Measurements from ENCODE around the gene ZBTB33. TPM values are rescaled to one million over a fixed set of nuclear protein-coding genes. Genes with fewer than 3 reads are reported as not detected.

Gene ZBTB33
- total and polyA plus RNA-seq, 4 donors: 3.1 to 21.0 (median 8.0) TPM

DNA sequence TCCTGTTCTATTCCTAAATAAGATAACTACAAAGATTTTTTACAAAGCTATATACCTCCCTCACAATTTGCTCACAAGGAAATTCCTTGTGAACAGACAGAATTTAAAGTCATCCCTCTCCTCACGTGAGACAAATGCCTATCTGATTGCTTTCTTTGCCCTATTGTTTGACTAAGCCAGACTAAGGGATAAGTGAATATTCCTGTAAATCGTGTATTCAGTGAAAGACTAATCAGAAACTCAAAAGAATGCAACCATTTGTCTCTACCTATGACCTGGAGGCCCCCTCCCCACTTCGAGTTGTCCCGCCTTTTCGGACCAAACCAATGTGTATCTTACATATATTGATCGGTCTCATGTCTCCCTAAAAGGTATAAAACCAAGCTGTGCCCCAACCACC is 15.3 kb upstream of the ZBTB33 start:
- DNase-seq: no peak
- ATAC-seq (ENCODE audit: insufficient read depth, low FRiP score): no peak
- H3K4me1 ChIP-seq (ENCODE audit: control insufficient read depth in 5 of 5, insufficient read depth in 5 of 5, low read length in 5 of 5): no peaks in the 10 kb centered on the region
- whole genome bisulfite sequencing, 2 donors: 70 to 93% methylated on average over 6 of the region's 6 CpGs
- peaks cover 0 to 1% (median 0%) of the 10 kb centered on the region in 4 donors for H3K36me3 ChIP-seq (ENCODE audit: control insufficient read depth in 4 of 4, insufficient read depth in 4 of 4, low read length in 4 of 4)
- TF ChIP-seq, protein P1, sequence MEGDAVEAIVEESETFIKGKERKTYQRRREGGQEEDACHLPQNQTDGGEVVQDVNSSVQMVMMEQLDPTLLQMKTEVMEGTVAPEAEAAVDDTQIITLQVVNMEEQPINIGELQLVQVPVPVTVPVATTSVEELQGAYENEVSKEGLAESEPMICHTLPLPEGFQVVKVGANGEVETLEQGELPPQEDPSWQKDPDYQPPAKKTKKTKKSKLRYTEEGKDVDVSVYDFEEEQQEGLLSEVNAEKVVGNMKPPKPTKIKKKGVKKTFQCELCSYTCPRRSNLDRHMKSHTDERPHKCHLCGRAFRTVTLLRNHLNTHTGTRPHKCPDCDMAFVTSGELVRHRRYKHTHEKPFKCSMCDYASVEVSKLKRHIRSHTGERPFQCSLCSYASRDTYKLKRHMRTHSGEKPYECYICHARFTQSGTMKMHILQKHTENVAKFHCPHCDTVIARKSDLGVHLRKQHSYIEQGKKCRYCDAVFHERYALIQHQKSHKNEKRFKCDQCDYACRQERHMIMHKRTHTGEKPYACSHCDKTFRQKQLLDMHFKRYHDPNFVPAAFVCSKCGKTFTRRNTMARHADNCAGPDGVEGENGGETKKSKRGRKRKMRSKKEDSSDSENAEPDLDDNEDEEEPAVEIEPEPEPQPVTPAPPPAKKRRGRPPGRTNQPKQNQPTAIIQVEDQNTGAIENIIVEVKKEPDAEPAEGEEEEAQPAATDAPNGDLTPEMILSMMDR (IDR thresholded peaks at IDR 0.05; ENCODE audit: control extremely low read depth, extremely low read depth): no peak
- H3K4me3 ChIP-seq: no peak overlapping the region
- no peak overlapping the region for H3K9ac ChIP-seq (ENCODE audit: insufficient read depth in 1 of 2, low read length in 2 of 2)
- H3K27me3 ChIP-seq (ENCODE audit: control insufficient read depth in 3 of 3, insufficient read depth in 3 of 3, low read length in 2 of 3): no peaks in the 10 kb centered on the region
- H3K27ac ChIP-seq (ENCODE audit: low read depth in 1 of 2, low read length in 1 of 2): no peak overlapping the region
- no peaks in the 10 kb centered on the region for H3K9me3 ChIP-seq (ENCODE audit: control insufficient read depth in 4 of 4, insufficient read depth in 3 of 4, low read length in 3 of 4)

DNA sequence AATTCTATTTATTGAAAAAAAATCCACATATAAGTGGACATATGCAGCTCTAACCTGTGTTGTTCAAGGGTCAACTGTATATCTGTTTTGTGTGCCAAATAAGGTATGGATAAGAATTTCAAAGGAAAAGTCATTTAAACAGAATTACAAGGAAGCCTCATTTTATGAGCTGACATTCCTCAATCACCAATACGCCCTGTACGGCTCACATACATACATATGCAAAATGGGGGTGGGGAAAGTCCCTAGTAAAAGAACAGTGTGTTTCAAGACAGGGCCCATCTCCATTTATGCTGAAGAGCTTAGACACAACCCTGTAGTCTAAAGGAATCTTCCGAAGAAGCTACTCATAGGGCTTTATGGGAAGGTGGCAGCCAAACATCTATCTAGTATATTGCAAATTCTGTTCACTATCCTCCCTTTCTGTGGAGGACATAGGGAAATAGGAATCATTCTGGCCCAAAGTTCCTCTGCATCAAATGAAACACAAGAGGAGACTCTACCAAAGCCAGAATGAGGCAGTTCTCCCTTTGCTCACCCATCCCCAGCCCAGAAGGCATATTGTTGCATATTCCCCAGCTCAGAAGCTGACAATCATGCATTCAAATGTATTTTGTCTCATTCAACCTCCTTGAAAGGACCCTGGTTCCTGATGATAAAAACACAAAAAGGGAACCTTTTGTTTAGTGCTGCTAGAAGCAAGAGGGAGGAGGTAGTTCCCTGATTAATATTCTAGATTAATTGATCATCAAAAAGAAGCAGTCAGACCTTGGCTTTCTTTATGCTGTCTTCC is 13.7 kb upstream of the ZBTB33 start:
- no peaks in the 10 kb centered on the region for H3K4me1 ChIP-seq (ENCODE audit: control insufficient read depth in 5 of 5, insufficient read depth in 5 of 5, low read length in 5 of 5)
- 88 to 94% methylated on average over 3 of the region's 3 CpGs for WGBS, 2 donors
- H3K9ac ChIP-seq (ENCODE audit: insufficient read depth in 1 of 2, low read length in 2 of 2): no peak overlapping the region
- H3K9me3 ChIP-seq (ENCODE audit: control insufficient read depth in 4 of 4, insufficient read depth in 3 of 4, low read length in 3 of 4): no peaks in the 10 kb centered on the region
- no peak for ATAC-seq (ENCODE audit: insufficient read depth, low FRiP score)
- H3K27me3 ChIP-seq (ENCODE audit: control insufficient read depth in 3 of 3, insufficient read depth in 3 of 3, low read length in 2 of 3): no peaks in the 10 kb centered on the region
- peaks cover 0 to 1% (median 0%) of the 10 kb centered on the region in 4 donors for H3K36me3 ChIP-seq (ENCODE audit: control insufficient read depth in 4 of 4, insufficient read depth in 4 of 4, low read length in 4 of 4)
- no peak for DNase-seq
- H3K4me3 ChIP-seq: no peak overlapping the region
- TF ChIP-seq, protein P1 (IDR thresholded peaks at IDR 0.05; ENCODE audit: control extremely low read depth, extremely low read depth): no peak
- no peak overlapping the region for H3K27ac ChIP-seq (ENCODE audit: low read depth in 1 of 2, low read length in 1 of 2)

DNA sequence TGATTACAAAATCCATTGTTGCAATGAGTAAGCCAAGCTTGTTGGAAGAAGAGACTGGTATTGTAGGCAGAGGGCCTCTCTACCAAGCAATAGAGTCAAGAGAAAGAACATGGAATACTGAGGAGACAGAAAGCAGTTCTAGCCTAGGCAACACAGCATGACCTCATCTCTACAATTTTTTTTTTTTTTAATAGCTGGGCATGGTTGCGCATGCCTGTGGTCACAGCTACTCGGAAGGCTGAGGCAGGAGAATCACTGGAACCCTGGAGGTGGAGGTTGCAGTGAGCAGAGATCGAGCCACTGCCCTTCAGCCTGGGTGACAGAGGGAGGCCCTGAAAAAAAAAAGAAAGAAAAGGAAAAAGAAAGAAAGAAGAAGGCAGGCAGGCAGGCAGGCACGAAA is 11.7 kb upstream of the ZBTB33 start:
- Histone ChIP-seq H3K27me3 (ENCODE audit: control insufficient read depth in 3 of 3, insufficient read depth in 3 of 3, low read length in 2 of 3) (no peaks in the 10 kb centered on the region), H3K4me1 (ENCODE audit: control insufficient read depth in 5 of 5, insufficient read depth in 5 of 5, low read length in 5 of 5) (peaks cover 0 to 3% (median 0%) of the 10 kb centered on the region in 5 donors), H3K9me3 (ENCODE audit: control insufficient read depth in 4 of 4, insufficient read depth in 3 of 4, low read length in 3 of 4) (no peaks in the 10 kb centered on the region), H3K36me3 (ENCODE audit: control insufficient read depth in 4 of 4, insufficient read depth in 4 of 4, low read length in 4 of 4) (peaks cover 0 to 1% (median 0%) of the 10 kb centered on the region in 4 donors), H3K9ac (ENCODE audit: insufficient read depth in 1 of 2, low read length in 2 of 2) (no peak overlapping the region), H3K4me3 (no peak overlapping the region), H3K27ac (ENCODE audit: low read depth in 1 of 2, low read length in 1 of 2) (no peak overlapping the region)
- TF ChIP-seq, protein P1 (IDR thresholded peaks at IDR 0.05; ENCODE audit: control extremely low read depth, extremely low read depth): no peak
- no peak for ATAC-seq (ENCODE audit: insufficient read depth, low FRiP score)
- 75 to 88% methylated on average over 4 of the region's 4 CpGs for WGBS, 2 donors
- DNase-seq: no peak
